Right renal cortex interstitium (tissue), 3 donors: Measurements from ENCODE around the gene INPP5A. TPM values are rescaled to one million over a fixed set of nuclear protein-coding genes. Genes with fewer than 3 reads are reported as not detected.

ENCODE experiments used
- DNase-seq, 3 donors: peaks; one replicate each; pipeline ENCODE4 v3.0.0-alpha.2; 2013; ENCODE audit warnings: low read depth in 3 of 3, low spot score in 2 of 3
- polyA plus RNA-seq, 3 donors: library from polyadenylated mRNA; unstranded; fragments of 120-200 nt; gene quantifications; one replicate each; pipeline ENCODE4 v1.2.1, GENCODE V29; 2013; ENCODE audit not compliant: insufficient read length in 3 of 3

The INPP5A gene
- polyA plus RNA-seq, 3 donors: 35.1 to 36.4 (median 35.4) TPM

GRCh38 chr10:132577350-132578003 lies 39.9 kb downstream of the INPP5A start:
- no peak for DNase-seq

GRCh38 chr10:132578287-132578951 lies 40.8 kb downstream of the INPP5A start:
- DNase-seq: no peak

- DNase-seq: no peak
Measured at GRCh38 chr10:132579027-132579859, 41.7 kb downstream of the INPP5A start.

- no peak for DNase-seq
Measured at GRCh38 chr10:132580143-132580542, 42.6 kb downstream of the INPP5A start.

GRCh38 chr10:132580617-132581016 lies 43.0 kb downstream of the INPP5A start:
- DNase-seq: no peak

GRCh38 chr10:132582137-132582536 lies 44.5 kb downstream of the INPP5A start:
- no peak for DNase-seq

- no peak for DNase-seq
Measured at GRCh38 chr10:132582771-132583170, 45.2 kb downstream of the INPP5A start.

GRCh38 chr10:132583456-132583855 lies 45.9 kb downstream of the INPP5A start:
- DNase-seq: no peak

- no peak for DNase-seq
Measured at GRCh38 chr10:132584081-132584480, 46.5 kb downstream of the INPP5A start.

- no peak for DNase-seq
Measured at GRCh38 chr10:132585732-132586722, 48.4 kb downstream of the INPP5A start.

GRCh38 chr10:132586739-132587138 lies 49.2 kb downstream of the INPP5A start:
- no peak for DNase-seq

- no peak for DNase-seq
Measured at GRCh38 chr10:132587175-132587574, 49.6 kb downstream of the INPP5A start.

GRCh38 chr10:132588301-132589013 lies 50.9 kb downstream of the INPP5A start:
- DNase-seq: no peak

GRCh38 chr10:132589015-132589414 lies 51.4 kb downstream of the INPP5A start:
- DNase-seq: no peak

- no peak for DNase-seq
Measured at GRCh38 chr10:132589681-132590080, 52.1 kb downstream of the INPP5A start.

- DNase-seq: no peak
Measured at GRCh38 chr10:132590094-132590751, 52.6 kb downstream of the INPP5A start.

GRCh38 chr10:132590752-132591121 lies 53.1 kb downstream of the INPP5A start:
- no peak for DNase-seq

- no peak for DNase-seq
Measured at GRCh38 chr10:132591166-132591971, 53.8 kb downstream of the INPP5A start.
